Loucy (cell line): ENCODE measurements around the gene RYR2.

Experiments used
- EZH2phosphoT487 ChIP-seq: fragments of 200-600 bp; IDR thresholded peaks from 2 replicates; pipeline ENCODE4 v1.6.1; 2018; ENCODE audit warnings: antibody characterized with exemption, mild to moderate bottlenecking, moderate library complexity, borderline replicate concordance
- TF ChIP-seq, protein P1 (sequence below): fragments of 200-600 bp; sonication (generic); conservative IDR thresholded peaks from 2 replicates; pipeline ENCODE4 v1.5.1; 2014; ENCODE audit warnings: mild to moderate bottlenecking, antibody characterized with exemption, low read length

DNA sequence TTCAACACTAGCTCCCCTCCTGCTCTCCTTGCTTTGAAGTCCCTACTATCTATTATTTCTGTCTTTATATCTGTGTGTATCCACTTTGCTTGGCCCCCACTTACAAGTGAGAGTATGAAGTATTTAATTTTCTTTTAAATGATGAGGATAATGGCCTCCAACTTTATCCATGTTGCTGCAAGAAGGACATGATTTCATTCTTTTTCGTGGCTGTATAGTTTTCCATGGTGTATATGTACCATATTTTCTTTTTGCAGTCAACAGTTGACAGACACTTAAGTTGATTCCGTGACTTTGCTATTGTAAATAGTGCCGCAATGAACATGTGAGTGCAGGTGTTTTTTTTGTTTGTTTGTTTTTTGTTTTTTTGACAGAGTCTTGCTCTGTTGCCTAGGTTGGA is 483.1 kb downstream of the RYR2 start:
- TF ChIP-seq, protein P1, sequence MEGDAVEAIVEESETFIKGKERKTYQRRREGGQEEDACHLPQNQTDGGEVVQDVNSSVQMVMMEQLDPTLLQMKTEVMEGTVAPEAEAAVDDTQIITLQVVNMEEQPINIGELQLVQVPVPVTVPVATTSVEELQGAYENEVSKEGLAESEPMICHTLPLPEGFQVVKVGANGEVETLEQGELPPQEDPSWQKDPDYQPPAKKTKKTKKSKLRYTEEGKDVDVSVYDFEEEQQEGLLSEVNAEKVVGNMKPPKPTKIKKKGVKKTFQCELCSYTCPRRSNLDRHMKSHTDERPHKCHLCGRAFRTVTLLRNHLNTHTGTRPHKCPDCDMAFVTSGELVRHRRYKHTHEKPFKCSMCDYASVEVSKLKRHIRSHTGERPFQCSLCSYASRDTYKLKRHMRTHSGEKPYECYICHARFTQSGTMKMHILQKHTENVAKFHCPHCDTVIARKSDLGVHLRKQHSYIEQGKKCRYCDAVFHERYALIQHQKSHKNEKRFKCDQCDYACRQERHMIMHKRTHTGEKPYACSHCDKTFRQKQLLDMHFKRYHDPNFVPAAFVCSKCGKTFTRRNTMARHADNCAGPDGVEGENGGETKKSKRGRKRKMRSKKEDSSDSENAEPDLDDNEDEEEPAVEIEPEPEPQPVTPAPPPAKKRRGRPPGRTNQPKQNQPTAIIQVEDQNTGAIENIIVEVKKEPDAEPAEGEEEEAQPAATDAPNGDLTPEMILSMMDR, result no peak
- TF ChIP-seq EZH2phosphoT487, result no peak
